ENCODE measurements around the gene IL1RAP.

Gene IL1RAP

GRCh38 chr3:190579514-190580137 lies 65.7 kb downstream of the IL1RAP start:
- no peak for DNase-seq (ENCODE audit: low spot score)

DNA sequence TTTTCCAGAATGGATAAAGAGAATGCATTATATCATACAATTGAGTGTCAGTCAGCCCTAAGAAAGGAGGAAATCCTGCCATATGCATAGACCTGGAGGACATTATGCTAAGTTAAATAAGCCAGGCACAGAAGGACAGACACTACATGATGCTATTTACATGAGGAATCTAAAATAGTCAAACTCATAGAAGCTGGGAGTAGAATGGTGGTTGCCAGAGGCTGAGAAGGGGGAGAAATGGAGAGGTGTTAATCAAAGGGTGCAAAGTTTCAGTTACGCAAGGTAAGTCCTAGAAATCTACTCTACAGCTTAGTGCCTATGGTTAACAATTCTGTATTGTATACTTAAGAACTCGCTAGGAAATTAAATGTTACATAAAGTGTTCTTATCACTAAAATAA lies 66.5 kb downstream of the IL1RAP start:
- DNase-seq (ENCODE audit: low spot score), result no peak

- DNase-seq (ENCODE audit: low spot score), result no peak
Observed at GRCh38 chr3:190581041-190581541, 67.2 kb downstream of the IL1RAP start.

DNA sequence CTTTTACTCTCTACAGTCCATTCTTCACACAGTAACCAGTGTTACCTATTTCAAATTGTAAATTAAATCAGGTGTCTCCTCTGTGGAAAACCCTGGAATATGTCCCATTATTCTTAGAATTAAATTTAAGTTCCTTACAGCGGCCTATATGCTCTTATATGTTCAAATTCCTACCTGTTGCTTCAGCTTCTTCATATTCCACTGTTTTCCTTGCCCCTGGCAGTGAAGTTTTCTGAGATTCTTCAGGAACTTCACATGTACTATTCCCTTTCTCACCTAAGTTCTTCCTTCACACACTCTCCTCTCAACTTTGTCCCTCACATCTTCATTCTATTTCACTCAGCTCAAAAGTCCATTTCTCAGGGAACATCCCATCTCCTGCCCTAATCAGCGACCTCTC lies 68.8 kb downstream of the IL1RAP start:
- DNase-seq (ENCODE audit: low spot score), result no peak

DNA sequence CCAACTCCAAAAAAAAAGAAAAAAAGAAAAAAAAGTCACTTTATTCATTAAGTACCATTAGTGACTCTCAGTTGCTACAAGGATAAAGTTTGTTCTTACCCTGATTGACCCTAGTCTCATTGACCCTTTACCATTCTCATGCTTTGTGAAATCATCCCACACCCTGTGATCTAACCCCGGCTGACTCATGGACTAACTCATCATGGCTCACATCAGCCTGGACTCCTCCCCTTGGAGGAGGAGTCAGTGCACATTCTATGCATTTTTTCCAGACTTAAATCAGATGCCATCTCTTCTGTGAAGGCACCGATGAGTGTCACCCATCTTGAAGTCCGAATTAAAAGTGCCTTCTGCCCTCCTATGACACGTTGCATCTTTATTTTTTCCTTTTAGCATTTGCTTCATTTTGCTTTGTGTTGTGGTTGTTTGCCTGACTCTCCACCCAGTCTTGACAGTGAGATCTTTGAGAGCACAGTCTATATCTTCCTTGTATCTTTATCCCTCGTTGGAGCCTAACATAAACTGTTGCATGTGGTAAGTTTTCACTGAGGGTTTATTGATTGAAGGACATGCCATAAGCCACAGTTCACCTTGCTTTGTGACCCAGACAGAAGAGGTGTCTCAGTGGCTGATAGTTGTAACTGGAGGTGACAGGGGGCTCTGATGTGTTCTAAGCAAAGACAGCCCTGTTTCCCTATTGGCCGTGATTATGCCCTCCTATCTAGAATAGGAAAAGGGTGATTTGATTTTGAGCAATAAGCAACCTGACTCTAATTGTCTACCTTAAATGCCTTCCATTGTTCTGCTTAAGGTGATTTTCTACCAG lies 72.1 kb downstream of the IL1RAP start:
- peak; percentile 82 for DNase-seq (ENCODE audit: low spot score)

GRCh38 chr3:190586631-190587011 lies 72.7 kb downstream of the IL1RAP start:
- DNase-seq (ENCODE audit: low spot score), result no peak

DNA sequence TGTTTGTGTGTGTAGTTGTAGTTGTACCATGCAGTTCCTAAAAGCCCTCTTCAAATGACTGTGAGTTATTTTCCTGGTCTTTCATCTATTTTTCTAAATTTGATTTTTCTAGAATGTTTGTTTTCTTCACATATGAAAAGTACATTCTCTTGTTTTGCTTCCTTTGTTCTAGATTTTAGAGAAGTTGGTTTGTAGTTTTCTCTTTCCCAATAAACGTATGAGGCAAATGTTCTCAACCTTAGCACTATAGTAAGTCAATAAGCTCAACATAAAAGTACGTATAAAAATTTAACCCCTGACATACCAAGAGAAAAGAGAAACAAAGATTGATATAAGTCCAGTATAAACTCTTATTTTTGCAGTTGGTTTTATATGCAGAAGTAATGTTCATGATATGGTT lies 74.7 kb downstream of the IL1RAP start:
- no peak for DNase-seq (ENCODE audit: low spot score)

- no peak for DNase-seq (ENCODE audit: low spot score)
Observed at GRCh38 chr3:190589326-190589725, 75.4 kb downstream of the IL1RAP start.

DNA sequence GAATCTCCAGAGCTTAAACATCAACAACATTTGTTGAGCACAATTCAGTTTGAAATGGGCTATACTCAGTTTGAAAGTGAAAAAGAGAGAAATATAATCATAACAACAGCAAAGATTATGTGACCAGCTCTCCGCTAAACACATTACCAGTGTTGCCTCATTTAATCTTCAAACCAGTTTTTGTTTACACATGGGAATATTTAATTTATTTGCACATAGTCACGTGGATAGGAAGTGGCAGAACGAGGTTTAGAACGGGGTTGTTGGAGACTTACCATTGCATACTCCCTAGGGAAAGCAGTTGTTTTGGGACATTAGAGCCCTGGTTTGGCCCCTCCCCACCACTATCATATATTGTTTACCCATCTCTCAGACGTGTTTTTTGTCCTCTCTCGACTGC lies 77.2 kb downstream of the IL1RAP start:
- no peak for DNase-seq (ENCODE audit: low spot score)

GRCh38 chr3:190593075-190593474 lies 79.2 kb downstream of the IL1RAP start:
- DNase-seq (ENCODE audit: low spot score), result no peak

GRCh38 chr3:190594171-190594570 lies 80.3 kb downstream of the IL1RAP start:
- DNase-seq (ENCODE audit: low spot score), result no peak

- DNase-seq (ENCODE audit: low spot score), result no peak
Observed at GRCh38 chr3:190595179-190595795, 81.4 kb downstream of the IL1RAP start.

- no peak for DNase-seq (ENCODE audit: low spot score)
Observed at GRCh38 chr3:190595807-190596206, 81.9 kb downstream of the IL1RAP start.

- no peak for DNase-seq (ENCODE audit: low spot score)
Observed at GRCh38 chr3:190596349-190597285, 82.7 kb downstream of the IL1RAP start.

DNA sequence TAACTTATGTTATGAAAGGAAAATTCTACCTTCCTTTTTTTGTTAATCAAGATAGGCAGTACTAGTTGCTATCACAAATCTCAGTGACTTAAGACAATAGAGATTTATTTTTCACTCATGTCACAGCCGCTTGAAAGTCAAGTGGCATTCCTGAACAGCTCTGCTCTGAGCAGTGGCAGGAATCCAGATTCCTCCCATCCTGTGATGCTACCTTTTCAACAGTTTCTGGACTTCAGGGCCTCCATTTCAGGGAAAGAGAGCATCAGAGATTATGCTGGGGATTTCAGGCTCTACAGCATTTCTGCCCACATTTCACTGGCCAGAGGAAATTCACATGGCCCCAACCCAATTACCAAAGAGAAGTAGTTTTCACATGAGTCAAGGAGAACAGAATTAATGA lies 83.4 kb downstream of the IL1RAP start:
- no peak for DNase-seq (ENCODE audit: low spot score)

DNA sequence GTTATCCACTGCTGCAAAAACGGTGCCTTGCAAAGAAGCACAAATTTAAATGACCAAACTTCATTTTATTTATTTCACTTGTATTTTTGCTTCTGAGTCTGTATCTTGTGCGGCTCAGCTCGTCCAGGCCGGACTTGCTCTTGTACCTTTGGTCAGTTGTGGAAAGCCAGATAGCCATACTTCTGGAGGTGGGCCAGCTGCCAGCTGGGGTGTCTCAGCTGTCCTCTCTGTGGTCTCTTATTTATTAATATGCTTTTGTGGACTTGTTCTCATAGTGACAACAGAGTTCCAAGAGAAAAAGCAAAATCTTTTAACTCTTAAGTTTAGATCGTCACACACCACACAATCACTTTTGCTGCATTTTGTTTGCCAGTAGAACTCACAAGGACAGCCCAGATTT lies 87.7 kb downstream of the IL1RAP start:
- DNase-seq (ENCODE audit: low spot score), result no peak

DNA sequence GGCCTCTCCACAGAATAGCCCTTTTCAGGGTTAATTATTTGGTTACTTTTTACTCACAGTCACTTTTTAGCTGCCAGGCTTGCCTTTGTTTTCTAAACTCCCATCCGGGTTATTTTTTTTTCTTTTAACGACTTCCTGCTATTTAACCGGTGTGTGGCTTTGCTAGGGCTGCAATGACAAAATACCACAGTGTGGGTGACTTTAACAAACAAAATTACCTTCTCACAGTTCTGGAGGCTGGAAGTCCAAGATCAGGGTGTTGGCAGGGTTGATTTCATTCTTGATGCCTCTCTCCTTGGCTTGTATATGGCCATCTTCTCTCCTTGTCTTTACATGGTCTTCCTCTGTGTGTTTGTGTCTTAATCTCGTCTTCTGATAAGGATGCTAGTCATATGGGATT lies 91.5 kb downstream of the IL1RAP start:
- no peak for DNase-seq (ENCODE audit: low spot score)

DNA sequence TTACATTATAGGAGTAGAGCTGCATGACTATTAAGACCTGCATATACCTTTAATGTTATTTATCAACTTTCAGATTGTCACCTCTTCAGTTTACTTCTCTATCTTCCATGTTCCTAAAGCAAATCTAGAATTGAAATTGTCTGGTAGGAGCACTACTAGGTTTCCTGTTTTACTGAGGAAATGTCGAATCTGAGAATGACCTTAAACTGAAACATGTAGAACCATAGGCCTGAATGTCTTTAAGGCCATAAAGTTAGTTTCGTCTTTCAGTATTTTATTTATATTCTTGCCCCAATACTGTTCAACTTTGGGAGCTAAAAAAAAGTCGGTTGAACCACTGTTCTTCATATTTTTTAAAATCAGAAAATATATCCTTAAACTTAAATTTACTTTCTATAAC lies 92.7 kb downstream of the IL1RAP start:
- no peak for DNase-seq (ENCODE audit: low spot score)

- DNase-seq (ENCODE audit: low spot score), result no peak
Observed at GRCh38 chr3:190607021-190607420, 93.1 kb downstream of the IL1RAP start.

DNA sequence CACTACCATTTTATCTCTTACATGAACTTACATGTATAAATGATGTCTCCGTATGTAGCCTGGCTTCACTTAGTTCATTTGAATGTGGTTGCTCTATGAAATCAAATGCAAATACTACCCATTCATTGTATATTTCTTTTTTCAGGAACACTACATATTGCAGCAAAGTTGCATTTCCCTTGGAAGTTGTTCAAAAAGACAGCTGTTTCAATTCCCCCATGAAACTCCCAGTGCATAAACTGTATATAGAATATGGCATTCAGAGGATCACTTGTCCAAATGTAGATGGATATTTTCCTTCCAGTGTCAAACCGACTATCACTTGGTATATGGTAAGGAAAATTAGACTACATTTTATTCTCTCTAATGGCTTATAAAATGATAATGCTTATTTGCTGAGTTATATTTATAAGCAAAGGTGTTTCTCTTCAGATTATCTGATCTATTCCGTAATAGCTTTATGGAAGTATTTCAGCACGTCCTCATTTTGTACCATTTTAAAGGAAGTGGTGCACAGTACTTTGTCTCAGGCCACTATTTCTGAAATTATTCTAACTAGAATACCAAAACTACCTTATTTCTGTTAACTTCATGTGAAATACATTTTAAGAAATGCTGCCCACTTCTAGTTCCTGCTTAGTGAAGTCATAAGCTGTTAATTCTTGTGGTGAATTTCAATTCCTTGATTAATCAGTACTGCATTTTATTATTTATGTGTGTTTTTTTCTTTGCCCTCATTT lies 95.1 kb downstream of the IL1RAP start:
- no peak for DNase-seq (ENCODE audit: low spot score)

Data from RKO (cell line).